Measurements from ENCODE around the gene FCER2.

The FCER2 gene

DNA sequence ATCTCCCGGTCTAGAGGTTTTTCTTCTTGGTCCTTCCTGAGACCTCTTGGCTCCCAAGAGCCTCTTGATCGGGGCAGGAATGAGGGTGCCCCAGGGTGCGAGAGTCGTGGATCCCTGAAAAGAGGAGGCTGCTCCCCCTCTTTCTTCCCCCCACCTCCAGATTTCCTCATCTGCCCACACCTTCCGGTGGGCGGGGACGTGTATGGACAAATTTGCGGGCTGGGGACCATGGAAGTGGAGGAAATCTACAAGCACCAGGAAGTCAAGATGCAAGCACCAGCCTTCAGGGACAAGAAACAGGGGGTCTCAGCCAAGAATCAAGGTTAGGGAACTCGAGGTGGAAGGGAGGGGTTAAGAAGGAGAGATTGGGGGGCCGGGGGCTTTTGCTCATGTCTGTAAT lies 25.1 kb downstream of the FCER2 start, which contains the start of gene MCEMP1:
Gene MCEMP1, plus strand, starts transcription at position 237 of the 400 bp plus-strand sequence. Its CDS starts 31 bp downstream, at position 268.
- no peak for DNase-seq (ENCODE audit: low spot score)

GRCh38 chr19:7676376-7676775 lies 25.6 kb downstream of the FCER2 start:
- DNase-seq (ENCODE audit: low spot score) = no peak

- peak; percentile 92 for DNase-seq (ENCODE audit: low spot score)
Observed at GRCh38 chr19:7674010-7675005, 27.6 kb downstream of the FCER2 start.

- DNase-seq (ENCODE audit: low spot score) = no peak
Observed at GRCh38 chr19:7672522-7672921, 29.4 kb downstream of the FCER2 start.

DNA sequence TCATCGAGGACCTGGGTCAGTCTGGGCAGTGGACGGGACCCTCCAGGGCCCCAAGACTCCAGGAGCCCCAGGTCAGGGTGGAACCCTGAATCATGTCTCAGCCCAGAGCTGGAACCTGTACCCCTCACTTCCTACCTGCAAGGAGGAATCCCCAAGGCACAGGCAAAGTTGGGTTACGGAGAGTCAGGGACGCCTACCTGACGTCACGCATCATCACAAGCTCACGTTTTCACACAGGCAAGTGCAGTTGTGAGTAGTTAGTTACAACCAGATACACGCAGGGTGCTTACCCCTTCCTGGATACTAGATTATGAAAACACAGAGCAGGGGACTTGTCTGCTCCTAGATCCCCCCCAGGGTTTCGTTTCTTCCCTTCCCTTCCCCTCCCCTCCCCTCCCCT lies 31.1 kb downstream of the FCER2 start:
- DNase-seq (ENCODE audit: low spot score) = no peak

GRCh38 chr19:7670150-7670783 lies 31.7 kb downstream of the FCER2 start:
- DNase-seq (ENCODE audit: low spot score) = no peak

DNA sequence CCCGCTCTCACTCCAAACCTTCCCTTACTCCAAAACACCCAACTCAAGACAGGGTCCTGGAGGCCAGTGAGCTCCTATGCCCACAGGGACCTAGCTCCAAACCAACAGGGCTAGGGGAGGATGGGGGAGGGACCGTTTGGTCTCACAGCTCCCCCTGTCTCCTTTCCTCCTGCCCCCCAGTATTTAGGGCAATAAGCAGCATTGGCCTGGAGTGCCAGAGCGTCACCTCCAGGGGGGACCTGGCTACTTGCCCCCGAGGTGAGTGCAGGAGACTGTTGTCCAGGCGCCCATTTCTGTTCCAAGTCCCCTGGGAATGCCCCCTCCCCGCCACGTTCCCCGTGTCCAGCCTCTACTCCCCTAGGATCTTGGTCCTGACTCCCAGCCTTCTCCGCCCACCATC lies 32.3 kb downstream of the FCER2 start:
- DNase-seq (ENCODE audit: low spot score) = no peak

GRCh38 chr19:7668842-7669241 lies 33.1 kb downstream of the FCER2 start, which contains the start of gene RETN:
Gene RETN (plus strand): TSS chr19:7669049. CDS start chr19:7669327, 278 bp downstream.
- no peak for DNase-seq (ENCODE audit: low spot score)

DNA sequence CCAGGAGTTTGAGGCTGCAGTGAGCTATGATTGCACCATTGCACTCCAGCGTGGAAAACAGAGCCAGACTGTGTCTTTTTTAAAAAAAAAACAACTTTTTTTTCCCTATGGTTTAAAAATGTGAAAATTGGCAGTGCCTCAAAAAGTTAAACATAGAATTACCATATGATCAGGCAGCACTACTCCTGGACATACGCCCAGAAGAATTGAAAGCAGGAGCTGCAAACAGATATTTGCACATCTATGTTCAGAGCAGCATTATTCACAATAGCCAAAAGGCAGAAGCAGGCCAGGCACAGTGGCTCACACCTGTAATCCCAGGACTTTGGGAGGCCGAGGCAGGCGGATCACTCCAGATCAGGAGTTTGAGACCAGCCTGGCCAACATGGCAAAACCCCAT lies 36.9 kb downstream of the FCER2 start:
- no peak for DNase-seq (ENCODE audit: low spot score)

GRCh38 chr19:7663706-7664105 lies 38.2 kb downstream of the FCER2 start:
- DNase-seq (ENCODE audit: low spot score) = no peak

DNA sequence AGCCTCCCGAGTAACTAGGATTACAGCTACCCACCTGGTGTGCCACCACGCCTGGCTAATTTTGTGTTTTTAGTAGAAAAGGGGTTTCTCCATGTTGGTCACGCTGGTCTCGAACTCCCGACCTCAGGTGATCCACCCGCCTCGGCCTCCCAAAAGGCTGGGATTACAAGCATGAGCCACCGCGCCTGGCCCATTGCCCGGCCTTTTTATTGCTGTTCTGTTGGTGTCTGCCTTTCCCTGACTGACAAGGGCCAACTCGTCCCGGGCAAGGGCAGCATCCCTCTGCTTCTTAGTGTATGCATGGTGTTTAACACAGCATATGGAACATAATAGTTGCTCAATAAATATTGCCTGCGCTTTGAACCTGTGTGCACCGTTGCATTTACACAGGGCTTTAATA lies 39.3 kb downstream of the FCER2 start:
- DNase-seq (ENCODE audit: low spot score) = no peak

GRCh38 chr19:7661744-7662538 lies 40.0 kb downstream of the FCER2 start:
- DNase-seq (ENCODE audit: low spot score) = no peak

- no peak for DNase-seq (ENCODE audit: low spot score)
Observed at GRCh38 chr19:7658219-7658686, 43.7 kb downstream of the FCER2 start.

- no peak for DNase-seq (ENCODE audit: low spot score)
Observed at GRCh38 chr19:7657131-7657751, 44.7 kb downstream of the FCER2 start.

GRCh38 chr19:7655581-7655980 lies 46.4 kb downstream of the FCER2 start:
- no peak for DNase-seq (ENCODE audit: low spot score)

DNA sequence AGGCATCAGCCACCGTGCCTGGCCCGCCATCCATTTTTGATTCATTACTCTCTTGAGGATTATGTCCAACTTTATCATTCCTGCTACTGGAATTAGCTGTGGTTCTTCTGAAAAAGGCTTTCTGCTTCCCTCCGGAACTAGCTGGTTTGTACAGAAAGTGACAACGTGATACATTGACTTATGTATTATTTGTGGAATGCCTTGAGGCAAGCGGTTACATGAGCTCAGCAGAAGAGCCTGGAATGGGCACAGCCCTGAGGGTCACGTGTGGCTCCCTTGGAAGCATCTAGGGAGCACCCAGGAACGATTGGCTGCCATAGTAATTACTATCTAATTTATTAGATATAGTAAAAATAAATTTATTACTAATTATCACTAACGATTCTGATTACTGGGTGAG lies 47.5 kb downstream of the FCER2 start:
- DNase-seq (ENCODE audit: low spot score) = no peak

DNA sequence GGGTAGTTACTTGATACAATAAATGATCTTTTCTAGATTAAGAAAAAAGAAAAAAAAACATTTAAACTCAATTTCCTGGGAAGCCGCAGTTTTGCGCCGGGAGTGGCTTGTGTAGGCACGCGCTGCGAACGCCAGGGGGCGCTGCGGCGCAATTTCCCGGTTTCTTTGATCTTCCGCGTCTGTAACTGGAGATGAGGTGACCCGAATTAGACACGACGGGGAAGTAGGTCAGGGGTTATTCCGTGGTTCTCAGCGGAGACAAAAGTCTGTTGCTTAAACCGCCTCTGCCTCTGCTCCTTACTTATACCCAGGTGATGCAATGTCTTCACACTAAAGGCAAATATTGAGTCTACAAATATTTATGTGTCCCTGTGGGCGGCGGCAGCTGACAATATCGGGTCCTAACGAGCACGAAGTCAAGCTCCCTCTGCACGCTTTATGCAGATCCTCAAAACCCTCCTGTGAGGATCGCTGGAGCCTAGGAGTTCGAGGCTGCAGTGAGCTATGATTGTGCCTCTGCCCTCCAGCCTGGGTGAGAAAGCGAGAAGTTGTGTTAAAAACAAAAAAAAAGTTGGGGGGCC lies 49.8 kb downstream of the FCER2 start:
- peak; percentile 86 for DNase-seq (ENCODE audit: low spot score)

DNA sequence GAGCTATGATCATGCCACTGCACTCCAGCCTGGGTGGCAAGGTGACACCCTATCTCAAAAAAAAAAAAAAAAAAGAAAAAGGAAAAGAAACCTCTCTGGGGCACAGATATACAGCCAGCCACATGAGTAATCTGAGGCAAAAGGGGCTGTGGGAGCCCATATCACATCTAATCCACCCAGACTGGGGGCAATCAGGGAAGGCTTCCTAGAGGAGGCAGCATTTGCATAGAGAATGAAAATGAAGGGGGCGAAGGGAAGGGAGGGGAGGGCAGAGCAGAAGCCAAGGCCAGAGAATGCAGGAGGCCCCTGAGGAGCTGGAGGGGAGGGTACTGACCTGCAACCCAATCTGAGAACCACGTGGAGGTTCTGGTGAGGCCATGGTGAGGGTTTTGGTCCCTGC lies 51.8 kb downstream of the FCER2 start:
- no peak for DNase-seq (ENCODE audit: low spot score)

GRCh38 chr19:7648265-7649014 lies 53.5 kb downstream of the FCER2 start:
- no peak for DNase-seq (ENCODE audit: low spot score)

GRCh38 chr19:7647156-7647555 lies 54.8 kb downstream of the FCER2 start:
- no peak for DNase-seq (ENCODE audit: low spot score)

DNA sequence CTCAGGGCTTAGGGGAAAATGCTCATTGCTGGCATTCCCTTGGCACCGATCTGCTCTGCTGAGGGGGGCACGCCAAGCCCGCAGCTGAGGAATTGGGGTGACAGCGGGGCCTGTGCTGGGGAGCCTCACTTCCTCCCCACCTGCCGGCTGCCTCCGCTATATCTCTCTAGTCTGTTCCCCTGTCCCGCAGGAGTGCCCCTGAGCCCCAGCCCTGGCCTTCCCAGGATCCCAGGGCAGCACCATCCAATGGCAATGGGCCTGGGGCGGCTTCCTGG lies 55.6 kb downstream of the FCER2 start:
- DNase-seq (ENCODE audit: low spot score) = no peak

Measured in D341Med (cell line).